Amniotic stem cell (primary cell): ENCODE results near the gene ZBTB2.

ENCODE experiments used
- DNase-seq: peaks from one replicate; lab custom pipeline; 2025; lab: John Stamatoyannopoulos, UW

Gene ZBTB2

GRCh38 chr6:151391471-151392413 is at the start of gene ZBTB2:
Gene ZBTB2 (minus strand): TSS chr6:151391559. CDS start chr6:151373637, 17,922 bp downstream.
- peak; percentile 53 for DNase-seq

- DNase-seq: no peak
Observed at GRCh38 chr6:151440930-151441329, 49.6 kb upstream of the ZBTB2 start.

GRCh38 chr6:151440498-151440897 is 49.1 kb upstream of the ZBTB2 start:
- DNase-seq: no peak

GRCh38 chr6:151437401-151437800 is 46.0 kb upstream of the ZBTB2 start:
- no peak for DNase-seq

- DNase-seq: peak; percentile 26
Observed at GRCh38 chr6:151436802-151437201, 45.4 kb upstream of the ZBTB2 start.

- no peak for DNase-seq
Observed at GRCh38 chr6:151436300-151436699, 44.9 kb upstream of the ZBTB2 start.

GRCh38 chr6:151434369-151434768 is 43.0 kb upstream of the ZBTB2 start:
- no peak for DNase-seq

GRCh38 chr6:151432651-151433050 is 41.3 kb upstream of the ZBTB2 start:
- DNase-seq: no peak

GRCh38 chr6:151431337-151431736 is 40.0 kb upstream of the ZBTB2 start:
- no peak for DNase-seq

GRCh38 chr6:151430886-151431285 is 39.5 kb upstream of the ZBTB2 start:
- no peak for DNase-seq

- DNase-seq: no peak
Observed at GRCh38 chr6:151428093-151428735, 36.9 kb upstream of the ZBTB2 start.

- no peak for DNase-seq
Observed at GRCh38 chr6:151425561-151425960, 34.2 kb upstream of the ZBTB2 start.

GRCh38 chr6:151422981-151423380 is 31.6 kb upstream of the ZBTB2 start:
- DNase-seq: no peak

- no peak for DNase-seq
Observed at GRCh38 chr6:151417477-151417876, 26.1 kb upstream of the ZBTB2 start.

- no peak for DNase-seq
Observed at GRCh38 chr6:151414641-151415260, 23.4 kb upstream of the ZBTB2 start.

GRCh38 chr6:151413372-151414145 is 22.2 kb upstream of the ZBTB2 start:
- no peak for DNase-seq

- DNase-seq: no peak
Observed at GRCh38 chr6:151412909-151413308, 21.6 kb upstream of the ZBTB2 start.

- no peak for DNase-seq
Observed at GRCh38 chr6:151409679-151410078, 18.3 kb upstream of the ZBTB2 start.

GRCh38 chr6:151409260-151409659 is 17.9 kb upstream of the ZBTB2 start:
- DNase-seq: no peak

GRCh38 chr6:151408858-151409257 is 17.5 kb upstream of the ZBTB2 start:
- DNase-seq: no peak

- DNase-seq: no peak
Observed at GRCh38 chr6:151403919-151404308, 12.6 kb upstream of the ZBTB2 start.

- DNase-seq: no peak
Observed at GRCh38 chr6:151402228-151402627, 10.9 kb upstream of the ZBTB2 start.
